ENCODE measurements around the gene PCAT6.

GRCh38 chr1:202834771-202835547 lies 24.2 kb downstream of the PCAT6 start:
- TF ChIP-seq CTCF (conservative IDR thresholded peaks at IDR 0.05; ENCODE audit: low read depth, low read length) = no peak
- TF ChIP-seq EZH2 (IDR thresholded peaks at IDR 0.05; ENCODE audit: low read length, unreplicated experiment) = no peak

Data from PC-3 (cell line).